D341Med (cell line): ENCODE data around the gene PCBP3.

Source experiments
- DNase-seq: peaks from one replicate; pipeline ENCODE4 v3.0.0; 2012; ENCODE audit warnings: low spot score

PCBP3 gene

GRCh38 chr21:45753445-45753844 lies 109.9 kb downstream of the PCBP3 start:
- DNase-seq, result no peak

DNA sequence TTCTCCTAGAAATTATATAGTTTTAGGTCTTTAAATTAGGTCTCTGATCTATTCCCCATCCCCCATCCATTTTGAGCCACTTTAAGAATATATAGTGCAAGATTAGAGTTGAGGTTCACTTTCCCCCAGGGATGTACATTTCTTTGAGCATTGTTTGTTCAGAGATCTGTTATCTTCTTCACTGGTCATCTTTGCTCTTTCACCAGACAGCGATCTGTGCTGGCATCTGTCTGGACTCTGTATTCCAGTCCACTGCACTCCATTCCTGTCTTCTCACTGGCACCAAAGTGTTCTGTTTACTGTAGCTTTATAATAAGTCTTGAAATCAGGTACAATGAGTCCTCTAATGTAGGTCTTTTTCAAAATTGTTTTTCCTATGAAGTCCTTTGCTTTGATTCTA lies 112.5 kb downstream of the PCBP3 start:
- no peak for DNase-seq

DNA sequence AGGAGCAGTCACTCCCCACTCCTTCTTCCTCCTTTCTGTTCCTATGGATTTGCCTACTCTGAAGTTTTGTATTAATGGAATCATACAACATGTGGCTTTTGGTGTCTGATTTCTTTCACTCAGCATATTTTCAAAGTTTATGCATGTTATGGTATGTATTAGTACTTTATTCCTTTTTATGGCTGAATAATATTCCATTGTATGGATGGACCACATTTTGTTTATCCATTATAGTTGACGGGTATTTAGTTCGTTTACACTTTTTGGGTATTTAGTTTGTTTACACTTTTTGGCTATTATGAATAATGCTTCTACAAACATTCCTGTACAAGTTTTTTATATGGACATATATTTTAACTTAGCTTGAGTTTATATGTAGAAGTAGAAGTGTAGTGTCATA lies 113.1 kb downstream of the PCBP3 start:
- DNase-seq, result no peak

GRCh38 chr21:45761704-45762103 lies 118.2 kb downstream of the PCBP3 start:
- DNase-seq, result no peak

DNA sequence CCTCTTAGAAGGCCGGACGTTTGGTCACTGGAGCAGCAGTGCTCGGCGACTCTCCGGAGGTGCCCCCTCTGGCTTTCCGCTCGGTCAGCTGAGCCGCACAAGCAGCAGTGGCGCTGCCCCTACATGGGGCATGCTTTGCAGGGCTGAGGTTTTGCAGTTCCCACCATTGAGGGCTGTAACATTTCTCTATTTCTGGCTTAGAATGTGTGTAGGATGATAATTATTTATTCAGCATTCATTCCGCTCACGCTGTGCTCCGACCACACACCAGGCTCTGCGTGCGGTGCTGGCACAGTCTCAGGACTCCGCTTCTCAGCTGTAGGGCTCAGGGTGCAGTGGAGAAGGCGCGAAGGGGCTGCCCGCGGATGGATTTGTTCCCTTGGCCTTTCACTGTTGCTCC lies 119.5 kb downstream of the PCBP3 start:
- DNase-seq, result no peak

DNA sequence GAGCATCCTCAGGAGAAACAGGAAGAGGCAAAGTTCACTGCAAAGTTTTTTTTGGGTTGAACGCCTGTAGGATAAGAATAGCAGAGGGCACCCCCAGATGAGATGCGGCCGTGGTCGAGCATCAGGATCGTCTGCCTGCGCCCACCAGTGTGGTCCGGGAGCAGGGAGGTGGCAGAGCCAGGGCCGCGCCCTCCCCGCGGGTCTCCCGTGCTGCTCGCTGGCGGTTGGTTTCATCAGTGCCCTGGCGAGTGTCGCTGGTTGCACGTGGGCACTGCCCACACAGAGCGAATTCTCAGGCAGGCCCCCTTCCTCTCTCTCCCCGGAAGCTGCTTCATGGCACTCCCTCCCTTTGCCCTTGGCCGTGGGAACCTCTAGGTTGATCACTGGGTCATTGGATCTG lies 120.0 kb downstream of the PCBP3 start:
- no peak for DNase-seq

- DNase-seq, result no peak
Measured at GRCh38 chr21:45764792-45765191, 121.3 kb downstream of the PCBP3 start.

DNA sequence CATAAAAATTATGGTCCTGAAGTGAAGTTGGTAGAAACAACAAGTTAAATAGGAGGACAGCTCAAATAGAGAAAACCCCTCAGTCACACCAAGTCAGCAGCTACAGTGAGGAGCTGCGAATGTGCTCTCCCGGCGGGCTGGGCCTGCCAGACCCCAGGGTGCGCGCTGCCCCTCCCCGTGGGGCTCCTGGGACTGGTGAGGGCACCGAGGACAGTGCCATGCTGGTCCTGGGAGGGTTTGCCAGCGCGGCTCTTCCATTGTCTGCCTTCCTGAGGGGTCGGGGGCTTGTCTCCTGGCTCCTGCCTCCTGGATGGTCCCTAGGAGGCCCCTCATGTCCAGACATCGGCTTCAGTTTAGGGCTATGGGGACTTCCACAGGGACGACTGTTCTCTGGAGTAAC lies 121.8 kb downstream of the PCBP3 start:
- DNase-seq, result no peak

- DNase-seq, result no peak
Measured at GRCh38 chr21:45766055-45766454, 122.5 kb downstream of the PCBP3 start.

- no peak for DNase-seq
Measured at GRCh38 chr21:45766501-45766900, 123.0 kb downstream of the PCBP3 start.

DNA sequence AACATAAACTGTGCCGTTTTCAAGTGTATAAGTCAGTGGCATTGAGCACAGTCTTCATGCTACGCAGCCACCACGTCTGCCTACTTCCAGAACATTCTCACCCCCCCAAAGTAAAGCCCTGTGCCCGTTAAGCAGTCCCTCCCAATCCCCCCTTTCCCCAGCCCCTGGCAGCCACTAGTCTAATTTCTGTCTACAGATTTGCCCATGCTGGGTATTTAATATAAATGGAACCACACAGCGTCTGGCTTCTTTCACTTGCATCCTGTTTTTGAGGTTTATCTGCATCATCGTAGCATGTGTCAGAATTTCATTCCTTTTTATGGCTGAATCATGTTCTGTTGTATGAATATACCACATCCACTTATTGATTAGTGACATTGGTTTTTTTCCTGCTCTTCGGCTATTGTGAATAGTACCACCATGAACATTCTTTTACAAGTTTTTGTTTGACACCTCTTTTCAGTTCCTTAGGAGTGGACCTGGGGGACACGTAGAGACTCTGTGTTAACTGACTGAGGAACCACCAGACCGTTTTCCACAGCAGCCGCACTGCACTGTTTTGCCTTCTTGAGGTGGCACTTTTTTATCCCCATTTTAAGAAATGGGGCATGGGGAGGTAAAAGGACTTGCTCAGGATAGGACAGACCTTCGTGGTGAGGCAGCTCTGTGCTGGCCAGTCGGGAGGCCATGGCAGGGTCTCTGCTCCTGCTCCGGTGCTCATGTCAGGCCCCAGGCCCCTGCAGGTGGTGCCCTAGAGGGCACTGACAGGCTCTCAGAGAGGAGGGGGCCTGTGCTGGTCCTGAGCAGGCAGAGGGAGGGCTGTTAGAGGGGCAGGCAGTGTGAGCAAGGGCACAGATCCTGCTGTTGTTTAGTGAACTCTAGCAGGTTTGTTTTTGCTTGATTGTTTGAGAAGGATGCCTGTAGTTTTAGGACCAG lies 123.8 kb downstream of the PCBP3 start:
- DNase-seq, result no peak

DNA sequence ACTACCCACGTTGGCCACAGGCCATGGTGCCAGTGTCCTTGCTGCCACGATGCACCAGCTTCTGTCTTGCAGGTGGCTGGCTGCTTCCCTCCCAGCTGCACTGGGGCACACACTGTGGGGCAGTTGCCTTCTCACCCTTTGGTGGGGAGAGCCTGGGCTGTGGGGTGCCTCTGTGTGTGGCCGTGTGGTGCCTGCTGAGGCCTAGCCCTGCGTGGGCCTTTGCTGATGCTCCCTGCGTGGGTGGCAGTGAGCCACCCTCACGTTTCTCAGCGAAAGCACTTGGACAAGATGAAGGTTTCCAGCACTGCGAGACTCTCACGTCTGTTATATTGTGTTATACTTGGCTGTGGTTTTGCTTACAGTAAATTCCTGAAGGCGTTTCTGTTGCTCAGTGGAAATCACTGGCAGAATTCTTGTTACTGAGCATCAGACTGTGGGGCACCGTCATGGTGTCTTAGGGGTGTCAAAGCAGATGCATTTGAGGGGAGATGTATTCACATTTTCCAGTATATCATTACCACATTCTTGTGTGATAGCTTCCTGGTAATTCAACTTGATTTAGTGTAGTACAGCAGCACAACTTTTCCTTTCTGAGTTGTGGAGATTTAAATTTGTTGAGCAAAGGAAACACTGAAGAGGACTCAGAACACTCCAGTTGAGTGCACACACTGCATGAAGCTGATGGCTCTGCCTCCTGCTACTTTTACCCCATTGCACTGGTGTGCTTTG lies 124.7 kb downstream of the PCBP3 start:
- DNase-seq, result no peak

- DNase-seq, result peak; percentile 75
Measured at GRCh38 chr21:45768740-45769048, 125.2 kb downstream of the PCBP3 start.

- DNase-seq, result no peak
Measured at GRCh38 chr21:45769294-45769693, 125.8 kb downstream of the PCBP3 start.

- no peak for DNase-seq
Measured at GRCh38 chr21:45769896-45770295, 126.4 kb downstream of the PCBP3 start.

DNA sequence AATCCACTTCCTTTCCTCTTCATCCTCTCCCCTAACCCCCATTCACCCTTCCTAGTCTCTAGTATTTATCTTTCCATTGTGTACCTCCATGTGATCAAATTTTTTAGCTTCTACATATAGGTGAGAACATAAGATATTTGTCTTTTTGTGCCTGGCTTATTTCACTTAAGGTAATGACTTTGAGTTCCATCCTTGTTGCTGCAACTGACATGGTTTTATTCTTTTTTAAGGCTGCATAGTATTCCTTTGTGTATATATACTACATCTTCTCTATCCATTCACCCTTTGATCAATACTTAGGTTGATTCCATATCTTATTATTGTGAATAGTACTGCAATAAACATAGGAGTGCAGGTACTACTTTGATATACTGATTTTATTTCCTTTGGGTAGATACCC lies 128.7 kb downstream of the PCBP3 start:
- no peak for DNase-seq

GRCh38 chr21:45774291-45774690 lies 130.8 kb downstream of the PCBP3 start:
- no peak for DNase-seq

- DNase-seq, result no peak
Measured at GRCh38 chr21:45776971-45777370, 133.4 kb downstream of the PCBP3 start.

GRCh38 chr21:45778686-45779085 lies 135.2 kb downstream of the PCBP3 start:
- DNase-seq, result no peak

DNA sequence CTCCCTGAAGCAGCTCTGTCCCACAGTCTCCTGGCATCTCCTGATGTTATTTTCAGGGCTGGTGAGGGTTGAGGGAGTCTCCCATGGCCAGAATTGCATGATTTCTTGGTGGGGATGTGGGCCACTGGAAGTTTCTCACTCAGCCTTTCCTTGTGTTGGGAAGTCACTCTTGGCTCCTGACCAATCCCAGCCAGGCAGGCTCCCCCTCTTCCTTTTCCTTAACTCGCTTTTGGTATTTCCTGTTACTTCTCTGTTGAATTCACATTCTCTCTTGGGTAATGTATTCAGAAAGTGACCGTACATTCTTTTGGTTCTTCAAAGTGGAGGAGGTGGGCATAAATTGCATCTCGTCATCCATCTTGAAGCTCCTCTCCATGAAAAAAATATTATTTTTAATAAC lies 135.7 kb downstream of the PCBP3 start:
- DNase-seq, result no peak

GRCh38 chr21:45780647-45781046 lies 137.1 kb downstream of the PCBP3 start:
- DNase-seq, result no peak

DNA sequence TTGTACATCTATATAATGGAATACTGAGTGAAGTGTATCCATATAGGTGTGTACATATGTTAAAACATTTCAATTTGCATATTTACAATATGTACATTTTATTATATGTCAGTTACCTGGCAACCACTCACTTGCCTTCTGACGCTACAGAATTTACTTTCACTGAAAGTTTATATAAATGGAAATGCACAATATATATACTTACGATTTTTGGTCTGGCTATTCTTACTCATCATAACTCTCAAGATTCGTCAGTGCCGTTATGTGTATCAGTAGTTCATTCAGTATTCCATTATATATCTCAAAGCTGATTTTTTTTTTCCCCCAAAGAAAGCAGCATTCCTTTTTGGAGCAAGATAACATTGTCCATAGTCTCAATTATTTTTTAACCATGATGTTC lies 138.2 kb downstream of the PCBP3 start:
- DNase-seq, result no peak

GRCh38 chr21:45786660-45787059 lies 143.1 kb downstream of the PCBP3 start:
- DNase-seq, result peak; percentile 18

GRCh38 chr21:45787371-45787770 lies 143.8 kb downstream of the PCBP3 start:
- DNase-seq, result no peak
